B cell (primary cell): Measurements from ENCODE around the gene RAB10. TPM values are rescaled to one million over a fixed set of nuclear protein-coding genes. Genes with fewer than 3 reads are reported as not detected.
A peak's percentile ranks its signal among the peaks of the same experiment; 100 is the strongest.

Experiments
- ATAC-seq: fragments of 200-7000 bp; cut with Tn5 transposase; one replicate; pipeline ENCODE4 v1.10.0; 2021; ENCODE audit warnings: low read depth, mild to moderate bottlenecking, moderate number of reproducible peaks, moderate library complexity
- CTCF ChIA-PET: fragments of 350-600 bp; sonication (Branson Sonifier 250); formaldehyde crosslinking; loops from one replicate; lab custom pipeline; 2021; ENCODE audit warnings: antibody characterized with exemption, inconsistent platforms; lab: Charles Lee
- POLR2A ChIA-PET: fragments of 350-600 bp; sonication (Branson Sonifier 250); formaldehyde crosslinking; loops from one replicate; lab custom pipeline; 2021; ENCODE audit warnings: antibody characterized with exemption; lab: Charles Lee
- DNase-seq: peaks from one replicate; pipeline ENCODE4 v3.0.0; 2013
- H2AFZ ChIP-seq: 2 replicates; pipeline ENCODE4 v1.6.1; 2012; ENCODE audit warnings: mild to moderate bottlenecking, low read depth, low read length; ENCODE audit not compliant: insufficient read depth, poor library complexity, severe bottlenecking
- H3K27ac ChIP-seq, 2 donors: 1 replicate in 1 of 2; 2 replicates in 1 of 2; pipeline ENCODE4 v1.5.1; 2012 to 2013; ENCODE audit warnings: low read length in 2 of 2, mild to moderate bottlenecking in 2 of 2, moderate library complexity in 1 of 2
- H3K27me3 ChIP-seq, 4 experiments: fragments of 200-600 bp in 1 of 4; sonication (generic) in 1 of 4; replicated peaks in 1 of 4; 1 replicate in 2 of 4; 2 replicates in 2 of 4; pipeline versions ENCODE4 v1.6.1 to v1.7.0; 2013 to 2016; ENCODE audit warnings: low read length in 3 of 4, mild to moderate bottlenecking in 2 of 4, mixed read lengths in 1 of 4, moderate library complexity in 1 of 4; ENCODE audit not compliant: insufficient read depth in 4 of 4, control insufficient read depth in 3 of 4; ENCODE audit errors: control extremely low read depth in 1 of 4
- H3K36me3 ChIP-seq, 2 experiments: replicated peaks in 1 of 2; 1 replicate in 1 of 2; 2 replicates in 1 of 2; pipeline versions ENCODE4 v1.6.1 to v1.7.1; 2013; ENCODE audit warnings: low read length in 1 of 2; ENCODE audit not compliant: insufficient read depth in 2 of 2, control insufficient read depth in 1 of 2; ENCODE audit errors: control extremely low read depth in 1 of 2, extremely low read depth in 1 of 2
- H3K4me1 ChIP-seq, 2 donors: fragments of 200-600 bp in 1 of 2; sonication (generic) in 1 of 2; 1 replicate in 1 of 2; 2 replicates in 1 of 2; pipeline versions ENCODE4 v1.5.1 to v1.6.1; 2013 to 2017; ENCODE audit warnings: low read length in 2 of 2; ENCODE audit not compliant: control insufficient read depth in 2 of 2, insufficient read depth in 2 of 2
- H3K4me2 ChIP-seq: replicated peaks from 2 replicates; pipeline ENCODE3; 2012; ENCODE audit warnings: mild to moderate bottlenecking, low read depth, low read length; ENCODE audit not compliant: poor library complexity, severe bottlenecking
- H3K4me3 ChIP-seq, 5 experiments: fragments of 200-600 bp in 1 of 5; sonication (generic) in 1 of 5; 1 replicate in 3 of 5; 2 replicates in 2 of 5; pipeline versions ENCODE4 v1.5.1 to v1.7.0; 2011 to 2016; ENCODE audit warnings: low read length in 4 of 5, mild to moderate bottlenecking in 4 of 5, low read depth in 2 of 5, control low read depth in 1 of 5, moderate library complexity in 1 of 5; ENCODE audit not compliant: insufficient read depth in 1 of 5; ENCODE audit errors: control extremely low read depth in 1 of 5, extremely low read depth in 1 of 5
- H3K79me2 ChIP-seq: fragments of 200-600 bp; sonication (generic); one replicate; pipeline ENCODE4 v1.6.0; 2016; ENCODE audit warnings: low read length; ENCODE audit not compliant: control insufficient read depth, insufficient read depth
- H3K9ac ChIP-seq: fragments of 200-600 bp; sonication (generic); 2 replicates; pipeline ENCODE4 v1.6.1; 2017; ENCODE audit warnings: mild to moderate bottlenecking, low read length, moderate library complexity
- H3K9me3 ChIP-seq, 3 donors: one replicate each; pipeline versions ENCODE4 v1.6.1 to v1.7.1; 2013; ENCODE audit warnings: low read length in 2 of 3; ENCODE audit not compliant: control insufficient read depth in 2 of 3, insufficient read depth in 1 of 3; ENCODE audit errors: control extremely low read depth in 1 of 3
- H4K20me1 ChIP-seq: 2 replicates; pipeline ENCODE4 v1.6.0; 2012; ENCODE audit warnings: mild to moderate bottlenecking, low read length; ENCODE audit not compliant: insufficient read depth, control insufficient read depth, poor library complexity, severe bottlenecking
- H3K27ac Mint-ChIP-seq: one replicate; pipeline ENCODE4 v1.8.0; 2021; ENCODE audit warnings: mixed read lengths
- H3K27me3 Mint-ChIP-seq: one replicate; pipeline ENCODE4 v1.8.0; 2021; ENCODE audit warnings: mixed read lengths
- H3K4me1 Mint-ChIP-seq: one replicate; pipeline ENCODE4 v1.8.0; 2021; ENCODE audit warnings: mixed read lengths
- H3K4me3 Mint-ChIP-seq: one replicate; pipeline ENCODE4 v1.8.0; 2021; ENCODE audit warnings: mixed read lengths
- H3K9me3 Mint-ChIP-seq: one replicate; pipeline ENCODE4 v1.8.0; 2022; ENCODE audit warnings: mixed read lengths; ENCODE audit not compliant: insufficient read depth
- CTCF ChIP-seq: fragments of 200-600 bp; IDR thresholded peaks from one replicate; pipeline ENCODE4 v1.8.0; 2022; ENCODE audit warnings: antibody characterized with exemption, mild to moderate bottlenecking
- EZH2 ChIP-seq: IDR thresholded peaks from 2 replicates; pipeline ENCODE4 v1.6.1; 2012; ENCODE audit warnings: borderline replicate concordance, low read depth, mild to moderate bottlenecking, moderate library complexity, low read length; ENCODE audit not compliant: insufficient read depth, poor library complexity, severe bottlenecking
- WGBS: methylation state at CpG from one replicate; pipeline ENCODE4 v1.1.5; 2013; ENCODE audit warnings: missing lambda C conversion rate; ENCODE audit not compliant: insufficient coverage; 5-methylcytosine and 5-hydroxymethylcytosine counted together
- intact Hi-C: fragments of 100-400 bp; cut with micrococcal nuclease; formaldehyde crosslinking; loops from one replicate; pipeline ENCODE4 v1.10.0; 2022
- polyA plus RNA-seq: library from polyadenylated mRNA; depleted of rRNA; stranded (reverse); fragments of >200 nt; gene quantifications from 2 replicates; pipeline ENCODE4 v1.2.3, GENCODE V29; 2012
- total RNA-seq, 2 donors: library from RNA; stranded (reverse); fragments of 120-200 nt in 1 of 2; gene quantifications; 1 replicate in 1 of 2; 2 replicates in 1 of 2; pipeline versions ENCODE4 v1.2.3 to v1.2.4, GENCODE V29; 2013 to 2022

The RAB10 gene
- total and polyA plus RNA-seq, 2 donors (not counting 1 experiment from before 2014, with no cell fraction given) = 21.7 to 66.7 TPM

- intact Hi-C loops = no loop called here
- no peak overlapping the region for H3K4me3 ChIP-seq
- DNase-seq (peak; percentile 20), ATAC-seq (no peak)
- no peaks in the 10 kb centered on the region for H3K79me2 ChIP-seq
- no peak overlapping the region for H3K9ac ChIP-seq
- H3K4me1 ChIP-seq = peaks cover 27 to 32% of the 10 kb centered on the region in 2 donors
- no peak overlapping the region for H3K4me2 ChIP-seq
- CTCF ChIA-PET = interaction anchor here (2.6 kb wide), 1 partner anchor 10 kb away, joined by 9 read pairs; no protein-coding TSS in a partner anchor
- no peak overlapping the region for H2AFZ ChIP-seq
- peaks cover 0 to 18% (median 0%) of the 10 kb centered on the region in 3 donors for H3K9me3 ChIP-seq
- H3K36me3 ChIP-seq = no peaks in the 10 kb centered on the region
- no peaks in the 10 kb centered on the region for H4K20me1 ChIP-seq
- POLR2A ChIA-PET = interaction anchor here (0.6 kb wide), 1 partner anchor 18 kb away, joined by 8 read pairs; no protein-coding TSS in a partner anchor
- no peak overlapping the region for H3K27ac Mint-ChIP-seq
- no peaks in the 10 kb centered on the region for H3K9me3 Mint-ChIP-seq
- H3K4me1 Mint-ChIP-seq = peaks cover 18% of the 10 kb centered on the region
- peak overlapping the region; percentile 82 for H3K4me3 Mint-ChIP-seq
- peaks cover 38% of the 10 kb centered on the region for H3K27me3 Mint-ChIP-seq
- peaks cover 0 to 69% (median 27%) of the 10 kb centered on the region in 4 experiments for H3K27me3 ChIP-seq
- TF ChIP-seq CTCF = no peak
- no peak for TF ChIP-seq EZH2
- 29% methylated on average over 2 of the region's 10 CpGs for WGBS
- H3K27ac ChIP-seq = no peak overlapping the region
Observed at GRCh38 chr2:26174691-26175465, 141.0 kb downstream of the RAB10 start.
